ENCODE measurements around the gene CACNA2D3.

CACNA2D3 gene

GRCh38 chr3:54173371-54173770 lies 51.0 kb downstream of the CACNA2D3 start:
- no peak for DNase-seq

GRCh38 chr3:54176106-54176505 lies 53.8 kb downstream of the CACNA2D3 start:
- DNase-seq = no peak

- no peak for DNase-seq
Measured at GRCh38 chr3:54177816-54178215, 55.5 kb downstream of the CACNA2D3 start.

- DNase-seq = no peak
Measured at GRCh38 chr3:54178376-54178775, 56.0 kb downstream of the CACNA2D3 start.

GRCh38 chr3:54180921-54181320 lies 58.6 kb downstream of the CACNA2D3 start:
- DNase-seq = no peak

- DNase-seq = no peak
Measured at GRCh38 chr3:54182242-54182641, 59.9 kb downstream of the CACNA2D3 start.

GRCh38 chr3:54185740-54186139 lies 63.4 kb downstream of the CACNA2D3 start:
- DNase-seq = no peak

GRCh38 chr3:54188176-54188791 lies 65.9 kb downstream of the CACNA2D3 start:
- DNase-seq = no peak

GRCh38 chr3:54191220-54191619 lies 68.9 kb downstream of the CACNA2D3 start:
- DNase-seq = no peak

GRCh38 chr3:54192026-54192425 lies 69.7 kb downstream of the CACNA2D3 start:
- DNase-seq = no peak

GRCh38 chr3:54193093-54193492 lies 70.7 kb downstream of the CACNA2D3 start:
- DNase-seq = no peak

GRCh38 chr3:54196360-54196991 lies 74.1 kb downstream of the CACNA2D3 start:
- no peak for DNase-seq

GRCh38 chr3:54197509-54197908 lies 75.2 kb downstream of the CACNA2D3 start:
- no peak for DNase-seq

- DNase-seq = no peak
Measured at GRCh38 chr3:54198556-54198955, 76.2 kb downstream of the CACNA2D3 start.

GRCh38 chr3:54202054-54202453 lies 79.7 kb downstream of the CACNA2D3 start:
- DNase-seq = no peak

- no peak for DNase-seq
Measured at GRCh38 chr3:54202651-54203248, 80.4 kb downstream of the CACNA2D3 start.

- no peak for DNase-seq
Measured at GRCh38 chr3:54206874-54207273, 84.5 kb downstream of the CACNA2D3 start.

GRCh38 chr3:54211097-54211496 lies 88.7 kb downstream of the CACNA2D3 start:
- no peak for DNase-seq

GRCh38 chr3:54212723-54213122 lies 90.4 kb downstream of the CACNA2D3 start:
- DNase-seq = no peak

- DNase-seq = no peak
Measured at GRCh38 chr3:54213907-54214306, 91.6 kb downstream of the CACNA2D3 start.

- DNase-seq = no peak
Measured at GRCh38 chr3:54214845-54215244, 92.5 kb downstream of the CACNA2D3 start.

GRCh38 chr3:54215521-54215920 lies 93.2 kb downstream of the CACNA2D3 start:
- DNase-seq = no peak

- no peak for DNase-seq
Measured at GRCh38 chr3:54217828-54218227, 95.5 kb downstream of the CACNA2D3 start.

- DNase-seq = no peak
Measured at GRCh38 chr3:54222316-54222715, 100.0 kb downstream of the CACNA2D3 start.

GRCh38 chr3:54223063-54223462 lies 100.7 kb downstream of the CACNA2D3 start:
- DNase-seq = no peak

All from CD4-positive, alpha-beta T cell treated with Interleukin-4 for 1 hour (primary cell).